ENCODE data around the gene YTHDF1.
A peak's percentile ranks its signal among the peaks of the same experiment; 100 is the strongest.

YTHDF1 gene

DNA sequence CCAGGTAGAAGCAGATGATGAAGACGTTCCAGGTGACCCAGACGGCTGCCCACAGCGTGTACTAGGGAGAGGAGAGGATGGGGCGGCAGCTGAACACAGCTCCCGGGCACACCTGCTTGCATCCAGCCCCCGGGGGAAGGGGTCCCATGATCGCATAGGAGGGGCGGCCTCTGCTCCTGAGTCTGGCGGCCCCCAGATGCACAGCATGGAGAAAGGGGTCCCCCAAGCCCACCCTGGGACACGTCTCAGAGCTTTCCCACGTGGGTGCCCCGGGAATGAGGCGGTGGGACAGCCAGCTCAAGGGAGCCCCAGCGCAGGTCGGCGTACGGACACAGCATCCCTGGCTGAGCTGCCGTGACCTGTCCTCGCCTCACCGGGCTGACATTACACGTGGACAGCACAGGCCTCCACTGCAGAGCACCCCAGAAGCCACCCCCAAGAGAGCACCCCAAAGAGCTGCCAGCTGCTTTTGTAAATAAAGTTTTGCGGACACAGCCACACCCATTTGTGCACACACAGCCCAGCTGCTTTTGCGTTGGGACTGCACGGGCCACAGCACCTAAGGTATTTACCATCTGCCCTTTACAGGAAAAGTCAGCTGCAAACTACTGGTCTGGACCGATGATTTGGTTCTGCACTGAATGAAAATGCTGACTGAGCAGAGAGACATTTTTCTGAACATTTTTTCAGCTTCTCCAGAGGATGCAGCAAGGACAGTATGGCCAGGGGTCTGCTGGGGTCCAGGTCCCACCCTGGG lies 33.1 kb upstream of the YTHDF1 start:
- DNase-seq, result no peak

DNA sequence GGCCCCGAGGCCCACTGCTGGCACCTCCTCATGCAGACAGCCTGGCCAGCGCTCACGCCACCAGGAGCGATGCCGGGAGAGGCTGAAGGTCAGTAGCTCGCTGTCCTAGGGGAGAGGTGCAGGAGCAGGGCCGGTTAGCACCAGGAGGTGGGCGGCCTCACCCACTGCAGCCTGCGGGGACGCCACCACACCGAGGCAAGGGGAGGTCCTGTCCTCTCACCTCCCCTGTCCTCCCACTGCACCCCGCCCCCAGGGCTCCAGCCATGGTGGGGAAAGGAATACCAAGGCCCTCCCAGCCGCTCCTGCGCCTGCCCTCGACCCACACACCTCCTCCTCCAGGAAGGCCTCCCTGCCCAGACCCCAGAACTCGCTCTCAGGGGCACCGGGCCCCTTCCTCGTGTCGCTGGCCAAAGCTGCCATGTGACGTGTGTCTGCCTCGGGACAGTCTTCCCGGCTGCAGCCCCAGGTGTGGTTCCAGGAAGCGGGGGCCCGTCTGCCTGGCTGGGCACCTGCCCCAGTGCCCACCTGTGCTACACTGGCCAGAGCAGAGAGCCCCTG lies 31.8 kb upstream of the YTHDF1 start:
- no peak for DNase-seq

DNA sequence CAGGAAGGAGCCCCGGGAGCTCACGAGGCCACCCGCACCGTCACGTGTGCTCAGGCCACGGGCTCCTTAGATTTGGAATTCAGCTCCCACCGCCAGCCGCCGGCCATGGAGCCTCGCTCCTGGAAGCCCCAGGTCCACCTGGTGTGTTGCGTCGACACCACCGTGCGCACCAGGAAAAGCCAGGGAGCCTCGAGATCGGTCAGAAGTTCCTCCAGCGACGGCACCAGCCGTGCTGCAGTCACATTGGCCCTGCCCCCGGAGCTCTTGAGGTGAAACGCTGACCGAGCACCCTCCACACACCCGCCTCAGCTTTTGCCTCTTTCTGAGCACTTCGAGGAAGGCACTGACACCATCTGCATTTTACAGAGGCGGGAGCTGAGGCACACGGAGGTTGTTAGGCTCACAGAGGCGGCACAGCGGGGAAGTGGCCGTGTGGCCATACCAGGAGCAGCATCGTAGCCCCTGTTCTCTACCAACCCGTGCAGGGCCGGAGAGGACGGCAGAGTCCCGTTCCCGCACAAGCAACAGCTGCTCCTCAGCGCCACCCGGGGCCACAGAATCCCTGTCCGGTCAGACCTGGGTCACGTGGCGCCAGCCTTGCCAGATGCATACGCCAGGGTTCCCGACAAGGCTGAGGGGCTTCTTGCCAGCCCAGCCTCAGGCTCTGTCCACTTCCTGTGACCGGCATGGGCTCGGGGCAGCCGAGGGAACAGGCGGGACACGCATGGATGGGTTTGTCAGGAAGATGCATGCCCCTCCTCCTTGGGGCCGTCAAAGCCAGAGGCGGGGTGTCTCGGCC lies 30.8 kb upstream of the YTHDF1 start:
- DNase-seq, result no peak

GRCh38 chr20:63244468-63244867 lies 28.5 kb upstream of the YTHDF1 start:
- DNase-seq, result no peak

DNA sequence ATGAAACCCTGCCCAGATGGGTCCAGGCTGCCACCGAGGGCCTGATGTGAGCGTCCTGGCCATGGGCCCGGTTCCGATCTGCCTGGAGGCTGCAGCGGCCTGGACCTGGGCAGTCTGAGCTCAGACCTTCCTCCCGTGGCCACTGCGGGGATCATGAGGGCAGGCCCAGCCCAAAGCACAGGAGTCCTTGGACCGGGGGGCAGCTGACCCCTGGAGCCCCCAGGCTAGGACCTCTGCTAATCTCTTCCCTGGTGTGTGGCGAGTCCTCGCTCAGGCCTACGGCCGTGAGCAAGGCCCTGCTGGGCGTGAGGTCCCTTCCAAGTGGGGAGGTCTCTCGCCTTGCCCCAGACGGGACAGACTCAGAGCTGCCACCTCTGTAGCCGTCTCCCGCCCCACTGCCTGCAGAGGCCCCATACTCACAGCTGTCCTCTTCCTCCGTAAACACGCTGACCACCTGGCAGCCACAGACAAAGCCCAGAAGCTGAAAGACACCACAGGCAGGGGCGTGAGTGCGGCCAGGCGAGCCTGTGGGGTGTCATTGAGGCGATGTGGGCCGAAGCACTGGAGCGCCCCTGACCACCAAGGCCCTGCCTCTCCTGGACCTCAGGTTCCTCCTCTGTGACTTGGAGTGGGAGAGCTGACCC lies 27.8 kb upstream of the YTHDF1 start:
- DNase-seq, result no peak

DNA sequence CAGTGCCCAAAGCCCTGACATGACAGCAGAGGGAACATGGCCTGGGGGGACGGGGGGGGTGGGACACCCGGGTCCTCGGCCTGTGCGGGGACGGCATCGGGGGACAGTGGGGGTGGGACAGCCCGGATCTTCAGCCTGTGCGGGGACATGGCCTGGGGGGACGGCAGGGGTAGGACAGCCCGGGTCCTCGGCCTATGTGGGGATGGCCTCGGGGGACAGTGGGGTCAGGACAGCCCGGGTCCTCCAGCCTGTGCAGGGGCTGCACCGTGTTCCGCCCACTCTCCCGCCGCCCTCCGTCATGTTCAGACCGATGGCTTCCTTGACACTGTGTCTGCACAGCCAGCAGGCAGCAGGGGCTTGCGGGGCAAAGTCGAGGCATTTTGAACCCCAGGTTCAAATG lies 26.8 kb upstream of the YTHDF1 start:
- DNase-seq, result no peak

DNA sequence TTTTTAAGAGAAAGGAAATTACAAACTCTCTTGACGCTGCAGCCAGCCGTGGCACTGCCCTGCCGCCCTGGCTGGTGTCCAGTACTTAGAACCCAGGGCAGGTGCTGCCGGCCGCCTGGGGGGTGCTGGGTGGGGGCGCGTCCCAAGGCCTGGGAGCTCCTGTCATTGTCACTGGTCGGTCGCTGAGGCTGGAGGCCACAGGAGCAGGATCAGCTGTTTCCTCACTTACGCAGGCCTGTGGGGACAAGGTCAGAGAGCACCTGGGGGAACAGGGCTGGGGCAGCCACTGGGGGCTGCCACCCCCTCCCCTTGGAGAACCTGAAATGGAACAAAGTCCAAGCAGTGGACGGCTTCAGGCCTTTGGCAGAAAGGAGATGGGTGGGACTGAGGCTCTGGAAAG lies 25.3 kb upstream of the YTHDF1 start:
- no peak for DNase-seq

DNA sequence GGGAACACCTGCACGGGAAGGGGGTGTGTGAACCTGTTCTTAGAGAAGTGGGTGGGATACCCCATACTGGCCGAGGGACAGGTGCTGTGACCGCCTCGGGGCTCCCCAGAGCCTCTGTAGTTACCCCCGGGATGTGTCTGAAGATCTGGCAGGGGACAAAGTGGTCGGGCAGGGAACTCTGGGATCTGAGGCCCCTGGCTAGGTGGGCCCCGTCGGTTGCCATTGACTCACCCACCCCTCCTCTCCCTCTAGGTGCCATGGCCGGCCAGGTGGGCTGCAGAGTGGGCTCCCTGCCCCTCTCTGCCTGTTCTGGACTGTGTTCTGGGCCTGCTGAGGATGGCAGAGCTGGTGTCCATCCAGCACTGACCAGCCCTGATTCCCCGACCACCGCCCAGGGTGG lies 24.1 kb upstream of the YTHDF1 start:
- no peak for DNase-seq

- DNase-seq, result no peak
These were observed 23.5 kb upstream of the YTHDF1 start for GRCh38 chr20:63239431-63239830.

GRCh38 chr20:63238514-63239125 lies 22.7 kb upstream of the YTHDF1 start:
- DNase-seq, result no peak

GRCh38 chr20:63238031-63238430 lies 22.1 kb upstream of the YTHDF1 start:
- no peak for DNase-seq

GRCh38 chr20:63236116-63236837 lies 20.3 kb upstream of the YTHDF1 start:
- no peak for DNase-seq

DNA sequence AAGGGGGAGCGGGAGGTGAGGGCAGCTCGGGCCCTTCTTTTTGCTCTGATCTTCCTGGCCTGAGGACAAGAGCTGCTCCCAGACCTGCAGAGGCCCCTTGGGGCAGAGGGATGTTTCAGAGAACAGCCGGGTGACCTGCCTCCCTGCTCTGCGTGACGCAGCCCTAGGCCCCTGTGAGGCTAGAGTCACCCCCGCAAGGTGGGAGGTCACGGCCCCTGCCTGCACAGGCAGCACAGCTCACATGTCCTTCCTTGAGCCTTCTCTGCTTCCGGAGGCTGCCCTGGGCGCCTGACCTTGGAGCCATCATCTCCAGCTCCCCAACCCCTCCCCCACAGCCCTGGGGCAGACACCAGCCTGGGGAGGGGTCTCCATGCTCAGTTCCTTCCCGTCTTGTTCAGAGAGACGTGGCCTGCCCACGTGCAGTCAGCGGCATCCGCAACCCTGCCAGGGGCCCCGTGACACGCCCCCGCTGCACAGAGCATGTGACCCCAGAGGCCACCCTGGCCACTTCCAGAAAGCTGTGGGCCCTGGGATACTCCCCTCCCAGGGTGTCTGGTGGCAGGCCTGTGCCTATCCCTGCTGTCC lies 19.6 kb upstream of the YTHDF1 start, which contains the start of gene BIRC7:
BIRC7 (plus strand) TSS at position 507 of the 585 bp plus-strand sequence. CDS start 192 bp downstream, outside the sequence.
- no peak for DNase-seq

- DNase-seq, result peak; percentile 18
These were observed 18.9 kb upstream of the YTHDF1 start for GRCh38 chr20:63234693-63235398.

GRCh38 chr20:63233924-63234323 lies 18.0 kb upstream of the YTHDF1 start:
- DNase-seq, result no peak

DNA sequence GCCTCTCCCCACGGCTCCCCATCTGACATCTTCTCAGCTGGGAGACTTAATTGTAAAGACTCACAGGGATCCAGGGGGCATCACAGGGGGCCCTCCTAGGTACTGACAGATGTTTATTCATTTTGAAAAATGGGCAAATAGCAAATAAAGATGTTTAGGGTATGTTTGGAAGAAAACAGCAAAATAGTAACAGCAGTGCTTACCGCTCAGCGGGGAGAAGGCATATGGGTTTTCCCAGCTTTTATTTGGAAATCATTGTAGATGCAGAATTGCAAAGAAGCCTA lies 17.1 kb upstream of the YTHDF1 start:
- DNase-seq, result no peak

DNA sequence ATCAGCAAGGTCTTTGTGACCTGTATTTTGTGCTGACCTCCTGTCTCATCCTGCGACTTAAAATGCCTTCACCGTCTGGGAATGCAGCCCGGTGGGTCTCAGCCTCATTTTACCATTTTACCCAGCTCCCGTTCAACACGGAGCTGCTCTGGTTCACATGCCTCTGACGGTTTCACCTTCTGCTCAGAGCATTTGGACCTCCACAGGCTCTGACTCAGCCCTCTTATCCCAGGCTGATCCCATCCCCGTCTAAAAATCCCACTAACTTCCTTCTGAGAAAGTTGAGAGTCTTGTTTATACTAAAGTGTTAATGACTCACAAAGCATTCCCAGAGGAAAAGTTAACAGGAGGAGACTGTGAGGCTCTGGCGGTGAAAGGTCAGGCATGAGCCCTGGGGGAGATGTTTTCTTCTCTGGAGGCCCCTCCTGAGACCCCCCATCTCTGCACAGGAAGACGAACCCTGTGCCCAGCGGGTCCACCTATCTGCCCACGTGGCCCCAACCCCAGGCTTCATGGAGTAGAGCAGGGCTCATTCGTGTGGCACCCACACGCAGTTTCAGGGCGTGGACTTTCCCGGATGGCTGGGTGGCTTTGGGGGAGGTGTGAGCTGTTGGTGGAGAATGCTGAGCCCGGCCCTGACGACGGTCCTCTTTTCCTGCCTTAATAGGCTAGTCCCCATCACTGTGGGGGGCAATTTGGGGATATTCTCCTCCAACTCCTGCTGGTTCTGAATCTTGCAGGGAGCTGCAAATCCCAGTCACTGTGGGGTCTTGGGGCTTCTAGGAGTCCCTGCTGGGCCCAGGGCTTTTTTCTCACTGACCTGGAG lies 16.5 kb upstream of the YTHDF1 start:
- DNase-seq, result no peak

- no peak for DNase-seq
These were observed 14.9 kb upstream of the YTHDF1 start for GRCh38 chr20:63230800-63231268.

GRCh38 chr20:63228806-63229205 lies 12.9 kb upstream of the YTHDF1 start:
- no peak for DNase-seq

- no peak for DNase-seq
These were observed 11.3 kb upstream of the YTHDF1 start for GRCh38 chr20:63227260-63227659.

Data from activated naive CD4-positive, alpha-beta T cell treated with Interleukin-2 at 50 U/mL for 16 hours (primary cell).